HEK293 (cell line): ENCODE results near the gene EPAS1.

Experiments used
- CTCF ChIA-PET: fragments of 350-600 bp; formaldehyde crosslinking; extraction: SDS; loops from one replicate; lab custom pipeline; 2021; ENCODE audit warnings: antibody characterized with exemption; lab: Yijun Ruan, JAX
- POLR2A ChIA-PET: fragments of 300-600 bp; formaldehyde crosslinking; extraction: SDS; loops from one replicate; lab custom pipeline; 2020; ENCODE audit warnings: antibody characterized with exemption, inconsistent platforms; lab: Yijun Ruan, JAX
- H3K27ac ChIP-seq: fragments of 200-500 bp; sonication (Bioruptor generic); 2 replicates; pipeline ENCODE4 v1.5.1; 2014; ENCODE audit warnings: low read depth, low read length, control low read depth, inconsistent platforms; ENCODE audit errors: extremely low read depth
- H3K36me3 ChIP-seq, 2 experiments: fragments of 200-500 bp in 1 of 2; sonication (Bioruptor generic) in 1 of 2; 1 replicate in 1 of 2; 2 replicates in 1 of 2; pipeline ENCODE4 v1.5.1; 2014 to 2017; ENCODE audit warnings: inconsistent platforms in 2 of 2, low read length in 2 of 2; ENCODE audit not compliant: control insufficient read depth in 2 of 2, insufficient read depth in 1 of 2
- H3K4me1 ChIP-seq: fragments of 200-500 bp; sonication (Bioruptor generic); 2 replicates; pipeline ENCODE4 v1.5.1; 2014; ENCODE audit warnings: mild to moderate bottlenecking, low read length, inconsistent platforms; ENCODE audit not compliant: control insufficient read depth, insufficient read depth
- H3K4me3 ChIP-seq: 2 replicates; pipeline ENCODE4 v1.5.1; 2011; ENCODE audit warnings: low read depth, mild to moderate bottlenecking, control low read depth, low read length, moderate library complexity
- H3K9me3 ChIP-seq: fragments of 200-500 bp; sonication (Bioruptor generic); 2 replicates; pipeline ENCODE4 v1.5.1; 2014; ENCODE audit warnings: low read depth, low read length, inconsistent platforms; ENCODE audit not compliant: control insufficient read depth, insufficient read depth
- INSM2 ChIP-seq: fragments of 450-650 bp; formaldehyde crosslinking; IDR thresholded peaks from 2 replicates; pipeline ENCODE4 v1.5.1; 2016; ENCODE audit warnings: missing biosample characterization, missing genetic modification characterization
- MZF1 ChIP-seq: fragments of 450-650 bp; formaldehyde crosslinking; IDR thresholded peaks from 2 replicates; pipeline ENCODE4 v1.5.1; 2017; ENCODE audit warnings: missing biosample characterization, missing genetic modification characterization, borderline replicate concordance
- REPIN1 ChIP-seq: fragments of 450-650 bp; formaldehyde crosslinking; IDR thresholded peaks from 2 replicates; pipeline ENCODE4 v1.5.1; 2017; ENCODE audit warnings: missing biosample characterization, missing genetic modification characterization, low read depth
- REST ChIP-seq: fragments of 450-650 bp; formaldehyde crosslinking; IDR thresholded peaks from 2 replicates; pipeline ENCODE4 v1.5.1; 2016; ENCODE audit warnings: missing biosample characterization, missing genetic modification characterization
- ZBTB20 ChIP-seq: fragments of 450-650 bp; formaldehyde crosslinking; IDR thresholded peaks from 2 replicates; pipeline ENCODE4 v1.5.1; 2016; ENCODE audit warnings: missing biosample characterization, missing genetic modification characterization
- ZNF157 ChIP-seq: fragments of 450-650 bp; formaldehyde crosslinking; IDR thresholded peaks from 2 replicates; pipeline ENCODE4 v1.5.1; 2016; ENCODE audit warnings: missing biosample characterization, missing genetic modification characterization
- ZNF211 ChIP-seq: fragments of 450-650 bp; formaldehyde crosslinking; IDR thresholded peaks from 2 replicates; pipeline ENCODE4 v1.5.1; 2016; ENCODE audit warnings: low read depth, missing biosample characterization, missing genetic modification characterization
- ZNF449 ChIP-seq: fragments of 450-650 bp; formaldehyde crosslinking; IDR thresholded peaks from 2 replicates; pipeline ENCODE4 v1.5.1; 2017; ENCODE audit warnings: missing biosample characterization, mild to moderate bottlenecking, missing genetic modification characterization, moderate library complexity
- ZNF513 ChIP-seq: fragments of 450-650 bp; IDR thresholded peaks from 2 replicates; pipeline ENCODE4 v1.5.1; 2018; ENCODE audit warnings: missing biosample characterization, missing genetic modification characterization
- ZNF514 ChIP-seq: fragments of 450-650 bp; formaldehyde crosslinking; IDR thresholded peaks from 2 replicates; pipeline ENCODE4 v1.5.1; 2016; ENCODE audit warnings: missing biosample characterization, missing genetic modification characterization
- ZNF518A ChIP-seq: fragments of 450-650 bp; formaldehyde crosslinking; conservative IDR thresholded peaks from 2 replicates; pipeline ENCODE4 v1.5.1; 2016; ENCODE audit warnings: low read depth, missing biosample characterization, missing genetic modification characterization
- ZNF561 ChIP-seq: fragments of 450-650 bp; IDR thresholded peaks from 2 replicates; pipeline ENCODE4 v1.5.1; 2018; ENCODE audit warnings: missing biosample characterization, missing genetic modification characterization, borderline replicate concordance
- ZNF658 ChIP-seq: fragments of 450-650 bp; formaldehyde crosslinking; IDR thresholded peaks from 2 replicates; pipeline ENCODE4; 2016; ENCODE audit warnings: missing biosample characterization, missing genetic modification characterization
- ZNF660 ChIP-seq: fragments of 450-650 bp; IDR thresholded peaks from 2 replicates; pipeline ENCODE4 v1.5.1; 2018; ENCODE audit warnings: missing biosample characterization, mild to moderate bottlenecking, missing genetic modification characterization
- ZNF837 ChIP-seq: fragments of 450-650 bp; formaldehyde crosslinking; IDR thresholded peaks from 2 replicates; pipeline ENCODE4 v1.5.1; 2016; ENCODE audit warnings: missing biosample characterization, missing genetic modification characterization

The EPAS1 gene

GRCh38 chr2:46390901-46391395 lies 93.7 kb downstream of the EPAS1 start:
- no peak overlapping the region for H3K4me3 ChIP-seq
- H3K36me3 ChIP-seq, result peaks cover 0 to 7% of the 10 kb centered on the region in 2 experiments; a peak in 1 of 3 replicates
- TF ChIP-seq ZNF518A (tag by site-specific recombination) (no peak), ZNF157 (tag by site-specific recombination) (no peak), ZNF837 (no peak), REST (tag by site-specific recombination) (no peak), ZNF658 (no peak), ZNF211 (tag by site-specific recombination) (no peak), ZNF513 (no peak), ZNF660 (tag by site-specific recombination) (no peak), MZF1 (tag by site-specific recombination) (no peak), ZNF449 (no peak), ZNF514 (tag by site-specific recombination) (no peak), ZNF561 (tag by site-specific recombination) (no peak), REPIN1 (tag by site-specific recombination) (no peak), ZBTB20 (tag by site-specific recombination) (no peak), INSM2 (no peak)
- TF ChIP-seq, all 188 proteins: peak for 0
- no peak overlapping the region for H3K27ac ChIP-seq
- H3K9me3 ChIP-seq, result no peaks in the 10 kb centered on the region
- ChIA-PET CTCF (no interaction called here), POLR2A (no interaction called here)
- no peaks in the 10 kb centered on the region for H3K4me1 ChIP-seq
